Measurements from ENCODE around the gene LSAMP. TPM values are rescaled to one million over a fixed set of nuclear protein-coding genes. Genes with fewer than 3 reads are reported as not detected.

The LSAMP gene
- total RNA-seq, 1 experiment from 2014 or later: not detected

DNA sequence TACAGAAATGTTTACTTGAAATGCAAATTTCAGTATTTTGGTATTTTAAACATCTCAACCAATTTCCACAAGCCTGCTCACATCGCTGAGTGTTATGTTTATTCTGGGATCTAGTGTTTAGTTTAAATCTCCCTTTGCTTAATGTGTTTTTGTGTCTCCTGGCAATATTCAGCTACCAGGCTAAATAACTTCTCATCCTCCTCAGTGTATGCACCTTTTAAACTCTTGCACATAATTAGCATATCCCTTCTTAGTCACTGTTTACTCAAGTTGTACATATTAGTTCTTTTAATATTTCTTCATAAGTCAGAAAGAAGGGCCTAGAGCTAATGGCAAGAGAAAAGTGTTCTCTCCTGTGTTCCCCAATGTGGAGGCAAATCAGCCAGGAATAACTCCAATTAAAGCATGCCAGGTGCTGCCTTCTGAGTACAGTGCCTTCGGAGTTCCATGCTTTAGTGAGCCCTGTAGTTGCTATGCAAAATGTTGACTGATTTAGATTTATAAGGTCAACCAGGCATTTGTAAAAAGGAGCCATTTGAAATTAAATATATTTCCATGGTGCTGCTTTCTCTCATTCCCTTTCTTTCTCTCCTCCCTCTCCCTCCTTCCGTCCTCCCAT is 587.7 kb downstream of the LSAMP start:
- Mint-ChIP-seq H3K36me3 (ENCODE audit: insufficient read depth, unreplicated experiment) (no peaks in the 10 kb centered on the region), H3K27me3 (ENCODE audit: insufficient read depth, unreplicated experiment) (peaks cover 31% of the 10 kb centered on the region), H3K27ac (ENCODE audit: unreplicated experiment) (no peak overlapping the region), H3K4me3 (ENCODE audit: unreplicated experiment) (no peak overlapping the region), H3K4me1 (ENCODE audit: low read depth, unreplicated experiment) (no peaks in the 10 kb centered on the region), H3K9me3 (ENCODE audit: unreplicated experiment) (no peaks in the 10 kb centered on the region)
- Histone ChIP-seq H3K4me3 (ENCODE audit: low read depth, low read length) (no peak overlapping the region), H3K4me1 (no peaks in the 10 kb centered on the region), H3K9me3 (no peaks in the 10 kb centered on the region), H3K27me3 (replicated peaks; ENCODE audit: control insufficient read depth, insufficient read depth, low read length) (no peaks in the 10 kb centered on the region), H3K36me3 (ENCODE audit: control insufficient read depth, insufficient read depth, low read length) (no peaks in the 10 kb centered on the region)
- POLR2A ChIA-PET: no interaction called here
- CTCF ChIA-PET: no interaction called here
- no TSS peak for BruUV-seq (replicated peaks)
- TF ChIP-seq, protein P1, sequence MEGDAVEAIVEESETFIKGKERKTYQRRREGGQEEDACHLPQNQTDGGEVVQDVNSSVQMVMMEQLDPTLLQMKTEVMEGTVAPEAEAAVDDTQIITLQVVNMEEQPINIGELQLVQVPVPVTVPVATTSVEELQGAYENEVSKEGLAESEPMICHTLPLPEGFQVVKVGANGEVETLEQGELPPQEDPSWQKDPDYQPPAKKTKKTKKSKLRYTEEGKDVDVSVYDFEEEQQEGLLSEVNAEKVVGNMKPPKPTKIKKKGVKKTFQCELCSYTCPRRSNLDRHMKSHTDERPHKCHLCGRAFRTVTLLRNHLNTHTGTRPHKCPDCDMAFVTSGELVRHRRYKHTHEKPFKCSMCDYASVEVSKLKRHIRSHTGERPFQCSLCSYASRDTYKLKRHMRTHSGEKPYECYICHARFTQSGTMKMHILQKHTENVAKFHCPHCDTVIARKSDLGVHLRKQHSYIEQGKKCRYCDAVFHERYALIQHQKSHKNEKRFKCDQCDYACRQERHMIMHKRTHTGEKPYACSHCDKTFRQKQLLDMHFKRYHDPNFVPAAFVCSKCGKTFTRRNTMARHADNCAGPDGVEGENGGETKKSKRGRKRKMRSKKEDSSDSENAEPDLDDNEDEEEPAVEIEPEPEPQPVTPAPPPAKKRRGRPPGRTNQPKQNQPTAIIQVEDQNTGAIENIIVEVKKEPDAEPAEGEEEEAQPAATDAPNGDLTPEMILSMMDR (IDR thresholded peaks at IDR 0.05; ENCODE audit: insufficient read depth in 1 of 2, low read depth in 1 of 2, low read length in 1 of 2, severe bottlenecking in 1 of 2, unreplicated experiment in 1 of 2): no peak
- intact Hi-C loops (cut with micrococcal nuclease; ENCODE audit: unreplicated experiment): no loop called here
- DNase-seq: no peak

- H3K27ac Mint-ChIP-seq (ENCODE audit: unreplicated experiment): no peak overlapping the region
- Histone ChIP-seq H3K27me3 (replicated peaks; ENCODE audit: control insufficient read depth, insufficient read depth, low read length) (no peaks in the 10 kb centered on the region), H3K36me3 (ENCODE audit: control insufficient read depth, insufficient read depth, low read length) (no peaks in the 10 kb centered on the region), H3K9me3 (no peaks in the 10 kb centered on the region), H3K4me1 (no peaks in the 10 kb centered on the region), H3K4me3 (ENCODE audit: low read depth, low read length) (no peak overlapping the region)
- BruUV-seq (replicated peaks): no TSS peak
- intact Hi-C loops (cut with micrococcal nuclease; ENCODE audit: unreplicated experiment): no loop called here
- TF ChIP-seq, protein P1 (IDR thresholded peaks at IDR 0.05; ENCODE audit: insufficient read depth in 1 of 2, low read depth in 1 of 2, low read length in 1 of 2, severe bottlenecking in 1 of 2, unreplicated experiment in 1 of 2): no peak
- H3K9me3 Mint-ChIP-seq (ENCODE audit: unreplicated experiment): no peaks in the 10 kb centered on the region
- H3K4me3 Mint-ChIP-seq (ENCODE audit: unreplicated experiment): no peak overlapping the region
- CTCF ChIA-PET: interaction anchor here (0.7 kb wide), 1 partner anchor 17 kb away, joined by 3 read pairs; no protein-coding TSS in a partner anchor
- H3K36me3 Mint-ChIP-seq (ENCODE audit: insufficient read depth, unreplicated experiment): no peaks in the 10 kb centered on the region
- H3K27me3 Mint-ChIP-seq (ENCODE audit: insufficient read depth, unreplicated experiment): peaks cover 22% of the 10 kb centered on the region
- no peak for DNase-seq
- POLR2A ChIA-PET: no interaction called here
- H3K4me1 Mint-ChIP-seq (ENCODE audit: low read depth, unreplicated experiment): no peaks in the 10 kb centered on the region
Measured at GRCh38 chr3:115855911-115856310, 589.4 kb downstream of the LSAMP start.

- TF ChIP-seq, protein P1 (IDR thresholded peaks at IDR 0.05; ENCODE audit: insufficient read depth in 1 of 2, low read depth in 1 of 2, low read length in 1 of 2, severe bottlenecking in 1 of 2, unreplicated experiment in 1 of 2): no peak
- intact Hi-C loops (cut with micrococcal nuclease; ENCODE audit: unreplicated experiment): no loop called here
- no peaks in the 10 kb centered on the region for H3K27me3 ChIP-seq (replicated peaks; ENCODE audit: control insufficient read depth, insufficient read depth, low read length)
- Mint-ChIP-seq H3K27me3 (ENCODE audit: insufficient read depth, unreplicated experiment) (peaks cover 17% of the 10 kb centered on the region), H3K9me3 (ENCODE audit: unreplicated experiment) (no peaks in the 10 kb centered on the region), H3K36me3 (ENCODE audit: insufficient read depth, unreplicated experiment) (no peaks in the 10 kb centered on the region), H3K27ac (ENCODE audit: unreplicated experiment) (no peak overlapping the region), H3K4me1 (ENCODE audit: low read depth, unreplicated experiment) (no peaks in the 10 kb centered on the region), H3K4me3 (ENCODE audit: unreplicated experiment) (no peak overlapping the region)
- ChIA-PET POLR2A (no interaction called here), CTCF (interaction anchor here (0.8 kb wide), 1 partner anchor 69 kb away, joined by 3 read pairs; no protein-coding TSS in a partner anchor)
- no peaks in the 10 kb centered on the region for H3K4me1 ChIP-seq
- no peaks in the 10 kb centered on the region for H3K9me3 ChIP-seq
- no TSS peak for BruUV-seq (replicated peaks)
- H3K36me3 ChIP-seq (ENCODE audit: control insufficient read depth, insufficient read depth, low read length): no peaks in the 10 kb centered on the region
- H3K4me3 ChIP-seq (ENCODE audit: low read depth, low read length): no peak overlapping the region
- DNase-seq: no peak
Measured at GRCh38 chr3:115853104-115853503, 592.2 kb downstream of the LSAMP start.

All from Caco-2 (cell line).